Stimulated activated naive CD8-positive, alpha-beta T cell treated with anti-CD3 and anti-CD28 coated beads, Interleukin-15, Interleukin-2, amounts not matched to agents 100 U/mL and 50 U/mL, for 24 hours (primary cell): Measurements from ENCODE around the gene BHLHA15.
A peak's percentile ranks its signal among the peaks of the same experiment; 100 is the strongest.

Source experiments
- ATAC-seq: fragments of 150-1000 bp; cut with Tn5 transposase; one replicate; pipeline ENCODE4 v1.10.0; 2021
- DNase-seq: peaks from one replicate; pipeline ENCODE4 v3.0.0; 2021

The BHLHA15 gene

GRCh38 chr7:98211221-98211675 lies at the start of gene BHLHA15:
Gene BHLHA15 (plus strand): TSS chr7:98211439. CDS start chr7:98212310, 871 bp downstream.
- DNase-seq (peak; percentile 51), ATAC-seq (peak; percentile 30)

- ATAC-seq: no peak
- DNase-seq: no peak
Observed at GRCh38 chr7:98162758-98163157, 48.5 kb upstream of the BHLHA15 start.

GRCh38 chr7:98163269-98163668 lies 48.0 kb upstream of the BHLHA15 start:
- no peak for DNase-seq
- no peak for ATAC-seq

- no peak for ATAC-seq
- no peak for DNase-seq
Observed at GRCh38 chr7:98163704-98164494, 47.3 kb upstream of the BHLHA15 start.

- DNase-seq: peak; percentile 76
Observed at GRCh38 chr7:98165827-98166667, 45.2 kb upstream of the BHLHA15 start.

GRCh38 chr7:98166668-98166970 lies 44.6 kb upstream of the BHLHA15 start:
- ATAC-seq (no peak), DNase-seq (no peak)

More at GRCh38 chr7:98165827-98166667, 45.2 kb upstream of the BHLHA15 start:
- ATAC-seq: peak; percentile 80

- ATAC-seq (no peak), DNase-seq (no peak)
Observed at GRCh38 chr7:98167653-98168052, 43.6 kb upstream of the BHLHA15 start.

- ATAC-seq (peak; percentile 67), DNase-seq (peak; percentile 67)
Observed at GRCh38 chr7:98168181-98168903, 42.9 kb upstream of the BHLHA15 start.

- ATAC-seq: no peak
- no peak for DNase-seq
Observed at GRCh38 chr7:98168904-98169621, 42.2 kb upstream of the BHLHA15 start.

GRCh38 chr7:98170966-98171365 lies 40.3 kb upstream of the BHLHA15 start:
- DNase-seq (no peak), ATAC-seq (no peak)

GRCh38 chr7:98171449-98171848 lies 39.8 kb upstream of the BHLHA15 start:
- ATAC-seq: no peak

GRCh38 chr7:98174334-98175259 lies 36.6 kb upstream of the BHLHA15 start:
- ATAC-seq (no peak), DNase-seq (no peak)

More at GRCh38 chr7:98171449-98171848, 39.8 kb upstream of the BHLHA15 start:
- DNase-seq: no peak

- no peak for ATAC-seq
Observed at GRCh38 chr7:98175260-98175940, 35.8 kb upstream of the BHLHA15 start.

GRCh38 chr7:98177553-98177952 lies 33.7 kb upstream of the BHLHA15 start:
- DNase-seq (no peak), ATAC-seq (no peak)

More at GRCh38 chr7:98175260-98175940, 35.8 kb upstream of the BHLHA15 start:
- DNase-seq: no peak

GRCh38 chr7:98178321-98178720 lies 32.9 kb upstream of the BHLHA15 start:
- no peak for ATAC-seq

GRCh38 chr7:98178762-98179490 lies 32.3 kb upstream of the BHLHA15 start:
- DNase-seq: no peak
- ATAC-seq: no peak

More at GRCh38 chr7:98178321-98178720, 32.9 kb upstream of the BHLHA15 start:
- DNase-seq: no peak

- ATAC-seq (no peak), DNase-seq (no peak)
Observed at GRCh38 chr7:98180751-98181150, 30.5 kb upstream of the BHLHA15 start.

GRCh38 chr7:98185101-98185500 lies 26.1 kb upstream of the BHLHA15 start:
- no peak for DNase-seq
- ATAC-seq: no peak

- DNase-seq (no peak), ATAC-seq (no peak)
Observed at GRCh38 chr7:98186452-98187137, 24.6 kb upstream of the BHLHA15 start.
